Stimulated activated CD8-positive, alpha-beta memory T cell treated with anti-CD3 and anti-CD28 coated beads, Interleukin-15, amount 100 ng/mL, for 1 hour (primary cell): ENCODE measurements around the gene MPC1L.
"Not testable (repeated sequence)": the region's sequence is repeated elsewhere in the genome, so short reads cannot be mapped to it uniquely, and the experiment has no call there.

Experiments
- DNase-seq: peaks from one replicate; pipeline ENCODE4 v3.0.0-alpha.2; 2020; ENCODE audit warnings: low read depth

MPC1L gene

GRCh38 chrX:40623139-40623536 is at the start of gene MPC1L:
Gene MPC1L (plus strand): TSS chrX:40623428. CDS start chrX:40623566, 138 bp downstream.
- DNase-seq: no peak

GRCh38 chrX:40573763-40574162 is 49.5 kb upstream of the MPC1L start:
- no peak for DNase-seq

- DNase-seq: not testable (repeated sequence)
These were observed 47.8 kb upstream of the MPC1L start for GRCh38 chrX:40575411-40575810.

GRCh38 chrX:40576291-40576690 is 46.9 kb upstream of the MPC1L start:
- no peak for DNase-seq

- no peak for DNase-seq
These were observed 45.1 kb upstream of the MPC1L start for GRCh38 chrX:40578039-40578695.

GRCh38 chrX:40579141-40579540 is 44.1 kb upstream of the MPC1L start:
- DNase-seq: no peak

- no peak for DNase-seq
These were observed 43.2 kb upstream of the MPC1L start for GRCh38 chrX:40579900-40580536.

GRCh38 chrX:40580537-40581335 is 42.5 kb upstream of the MPC1L start, which contains the start of gene ATP6AP2:
Gene ATP6AP2 (plus strand): TSS chrX:40580970. CDS start chrX:40581066, 96 bp downstream.
- peak; percentile 75 for DNase-seq

- no peak for DNase-seq
These were observed 41.8 kb upstream of the MPC1L start for GRCh38 chrX:40581336-40581920.

GRCh38 chrX:40582178-40582577 is 41.0 kb upstream of the MPC1L start:
- DNase-seq: not testable (repeated sequence)

- no peak for DNase-seq
These were observed 40.4 kb upstream of the MPC1L start for GRCh38 chrX:40582811-40583210.

GRCh38 chrX:40587623-40588022 is 35.6 kb upstream of the MPC1L start:
- DNase-seq: not testable (repeated sequence)

- DNase-seq: not testable (repeated sequence)
These were observed 33.5 kb upstream of the MPC1L start for GRCh38 chrX:40589616-40590321.

GRCh38 chrX:40603446-40603845 is 19.8 kb upstream of the MPC1L start:
- no peak for DNase-seq

GRCh38 chrX:40607381-40607780 is 15.8 kb upstream of the MPC1L start:
- no peak for DNase-seq

GRCh38 chrX:40612511-40612910 is 10.7 kb upstream of the MPC1L start:
- no peak for DNase-seq

- DNase-seq: no peak
These were observed 7.3 kb upstream of the MPC1L start for GRCh38 chrX:40615976-40616375.

GRCh38 chrX:40617566-40617965 is 5.7 kb upstream of the MPC1L start:
- DNase-seq: no peak

- no peak for DNase-seq
These were observed 619 bp upstream of the MPC1L start for GRCh38 chrX:40622479-40623138.

- no peak for DNase-seq
These were observed 437 bp downstream of the MPC1L start for GRCh38 chrX:40623665-40624064.

- DNase-seq: no peak
These were observed 2.1 kb downstream of the MPC1L start for GRCh38 chrX:40625294-40625693.
